Endothelial cell of umbilical vein (primary cell): ENCODE data around the gene HOXD3.

Source experiments
- CTCF ChIP-seq, 2 donors: IDR thresholded peaks; 1 replicate in 1 of 2; 2 replicates in 1 of 2; pipeline ENCODE4 v1.5.1; 2011; ENCODE audit warnings: low read length in 2 of 2, mild to moderate bottlenecking in 2 of 2, moderate library complexity in 2 of 2, control low read depth in 1 of 2, inconsistent platforms in 1 of 2, low read depth in 1 of 2; ENCODE audit not compliant: insufficient read depth in 1 of 2; ENCODE audit errors: extremely low read depth in 1 of 2
- EZH2 ChIP-seq: IDR thresholded peaks from 2 replicates; pipeline ENCODE4 v1.6.1; 2012; ENCODE audit warnings: borderline replicate concordance, low read depth, mild to moderate bottlenecking, moderate library complexity, low read length, inconsistent platforms; ENCODE audit not compliant: severe bottlenecking
- MAX ChIP-seq: IDR thresholded peaks from 2 replicates; pipeline ENCODE4 v1.6.1; 2011; ENCODE audit not compliant: insufficient read depth, insufficient read length
- POLR2A ChIP-seq: IDR thresholded peaks from 2 replicates; pipeline ENCODE4 v1.6.1; 2012; ENCODE audit warnings: low read depth, mild to moderate bottlenecking, control low read depth, low read length
- POLR2AphosphoS5 ChIP-seq: IDR thresholded peaks from 2 replicates; pipeline ENCODE4 v1.6.1; 2012; ENCODE audit warnings: low read depth, mild to moderate bottlenecking, control low read depth, low read length, moderate library complexity; ENCODE audit not compliant: insufficient read depth

DNA sequence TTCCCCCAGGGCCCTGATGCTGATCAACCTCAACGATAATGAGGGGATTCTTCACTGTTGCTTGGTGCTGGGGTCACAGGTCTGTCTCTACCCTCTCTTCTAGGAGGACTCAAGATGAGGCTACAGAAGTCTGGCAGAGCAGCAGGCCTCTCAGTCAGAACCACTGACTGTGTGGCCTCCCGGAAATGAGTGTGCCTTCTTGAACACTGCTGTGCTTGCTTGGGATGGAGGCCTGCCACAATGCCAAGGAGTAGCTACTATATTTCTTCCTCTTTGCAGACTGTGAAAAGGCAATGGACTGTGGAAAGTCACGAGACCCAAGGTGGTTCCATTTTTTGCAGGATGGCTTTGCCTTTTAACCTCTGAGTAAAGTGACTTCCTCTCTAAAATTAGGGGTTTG, 25.6 kb downstream of the HOXD3 start:
- TF ChIP-seq CTCF (IDR thresholded peaks at IDR 0.05; ENCODE audit: extremely low read depth in 1 of 2, insufficient read depth in 1 of 2, low read depth in 1 of 2, low read length in 2 of 2): no peak
- no peak for TF ChIP-seq POLR2A
- no peak for TF ChIP-seq POLR2AphosphoS5
- TF ChIP-seq MAX: no peak
- TF ChIP-seq EZH2: no peak
